Karpas-422 (cell line): Measurements from ENCODE around the gene AGAP1. TPM values are rescaled to one million over a fixed set of nuclear protein-coding genes. Genes with fewer than 3 reads are reported as not detected.

Experiments used
- DNase-seq: peaks from one replicate; pipeline ENCODE4 v3.0.0-alpha.2; 2015
- H2AFZ ChIP-seq: fragments of 200-600 bp; sonication (generic); 2 replicates; pipeline ENCODE4 v1.6.1; 2014; ENCODE audit warnings: antibody characterized with exemption, low read length, mixed read lengths
- H3K27ac ChIP-seq: fragments of 200-600 bp; sonication (generic); 2 replicates; pipeline ENCODE4 v1.5.1; 2014; ENCODE audit warnings: mild to moderate bottlenecking, low read length, moderate library complexity
- H3K27me3 ChIP-seq: fragments of 200-600 bp; sonication (generic); 2 replicates; pipeline ENCODE4 v1.6.1; 2014; ENCODE audit warnings: low read length, mixed read lengths
- H3K36me3 ChIP-seq: fragments of 200-600 bp; sonication (generic); 2 replicates; pipeline ENCODE4 v1.6.1; 2014; ENCODE audit warnings: low read length, mixed read lengths; ENCODE audit not compliant: insufficient read depth
- H3K4me1 ChIP-seq: fragments of 200-600 bp; sonication (generic); 2 replicates; pipeline ENCODE4 v1.6.1; 2014; ENCODE audit warnings: mild to moderate bottlenecking, low read length, mixed read lengths
- H3K4me2 ChIP-seq: fragments of 200-600 bp; sonication (generic); 2 replicates; pipeline ENCODE4 v1.6.1; 2014; ENCODE audit warnings: low read length, low read depth, mild to moderate bottlenecking; ENCODE audit not compliant: poor library complexity, severe bottlenecking
- H3K4me3 ChIP-seq: fragments of 200-600 bp; sonication (generic); 2 replicates; pipeline ENCODE4 v1.5.1; 2014; ENCODE audit warnings: mild to moderate bottlenecking, antibody characterized with exemption, low read length, mixed read lengths
- H3K79me2 ChIP-seq: fragments of 200-600 bp; sonication (generic); 2 replicates; pipeline ENCODE4 v1.6.1; 2014; ENCODE audit warnings: mild to moderate bottlenecking, low read length, mixed read lengths
- H3K9ac ChIP-seq: fragments of 200-600 bp; sonication (generic); 2 replicates; pipeline ENCODE4 v1.6.0; 2014; ENCODE audit warnings: low read length
- H3K9me2 ChIP-seq: fragments of 200-600 bp; sonication (generic), shearing (Covaris generic); replicated peaks from 2 replicates; pipeline ENCODE4 v1.6.0; 2014; ENCODE audit warnings: mild to moderate bottlenecking, low read length, moderate library complexity; ENCODE audit not compliant: insufficient read depth
- H3K9me3 ChIP-seq: fragments of 300-700, 200-600 bp; sonication (generic); 2 replicates; pipeline ENCODE4 v1.6.1; 2014; ENCODE audit warnings: low read length, mixed read lengths
- H4K20me1 ChIP-seq: fragments of 200-600 bp; sonication (generic); 2 replicates; pipeline ENCODE4 v1.6.1; 2014; ENCODE audit warnings: mild to moderate bottlenecking, antibody characterized with exemption, low read length, low read depth; ENCODE audit not compliant: insufficient read depth
- total RNA-seq: library from RNA; depleted of rRNA; stranded (reverse); fragments of >200 nt; shearing (Covaris generic); gene quantifications from 2 replicates; pipeline ENCODE4 v1.2.3, GENCODE V29; 2014; ENCODE audit warnings: low replicate concordance

The AGAP1 gene
- total RNA-seq, 1 experiment from 2014 or later = not detected

DNA sequence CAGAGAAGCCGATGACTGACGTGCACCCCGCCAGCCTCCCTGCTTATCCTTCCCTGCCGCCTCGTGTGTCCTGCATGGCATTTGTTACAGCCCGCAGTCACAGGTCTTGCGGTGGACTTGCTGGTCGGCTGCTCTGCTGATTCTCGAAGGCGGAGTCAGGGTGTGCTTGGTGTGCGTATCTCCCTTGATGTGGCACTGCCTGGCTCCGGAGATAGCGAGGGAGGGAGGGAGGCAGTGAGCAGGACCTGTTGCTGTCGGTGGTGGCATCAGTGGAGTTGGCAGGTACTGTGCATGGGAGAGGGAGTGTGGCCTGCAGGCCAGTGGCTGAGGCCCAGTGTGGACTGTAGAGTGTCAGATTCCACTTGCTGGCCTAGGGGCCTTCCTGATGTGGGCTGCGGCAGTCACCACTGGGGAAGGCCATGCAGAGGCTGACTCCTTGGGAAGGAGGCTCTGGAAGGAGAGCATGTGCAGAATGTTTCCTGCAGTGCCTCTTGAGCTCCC is 198.9 kb downstream of the AGAP1 start:
- no peak overlapping the region for H2AFZ ChIP-seq
- no peaks in the 10 kb centered on the region for H3K9me2 ChIP-seq
- no peak overlapping the region for H3K4me3 ChIP-seq
- H3K27me3 ChIP-seq = no peaks in the 10 kb centered on the region
- H3K4me2 ChIP-seq = no peak overlapping the region
- no peaks in the 10 kb centered on the region for H3K79me2 ChIP-seq
- no peaks in the 10 kb centered on the region for H3K9me3 ChIP-seq
- no peak for DNase-seq
- H3K4me1 ChIP-seq = no peaks in the 10 kb centered on the region
- H4K20me1 ChIP-seq = 0 out of 2 replicates have a peak, but pooled peaks cover 3% of the 10 kb centered on the region
- no peak overlapping the region for H3K27ac ChIP-seq
- no peaks in the 10 kb centered on the region for H3K36me3 ChIP-seq
- no peak overlapping the region for H3K9ac ChIP-seq

DNA sequence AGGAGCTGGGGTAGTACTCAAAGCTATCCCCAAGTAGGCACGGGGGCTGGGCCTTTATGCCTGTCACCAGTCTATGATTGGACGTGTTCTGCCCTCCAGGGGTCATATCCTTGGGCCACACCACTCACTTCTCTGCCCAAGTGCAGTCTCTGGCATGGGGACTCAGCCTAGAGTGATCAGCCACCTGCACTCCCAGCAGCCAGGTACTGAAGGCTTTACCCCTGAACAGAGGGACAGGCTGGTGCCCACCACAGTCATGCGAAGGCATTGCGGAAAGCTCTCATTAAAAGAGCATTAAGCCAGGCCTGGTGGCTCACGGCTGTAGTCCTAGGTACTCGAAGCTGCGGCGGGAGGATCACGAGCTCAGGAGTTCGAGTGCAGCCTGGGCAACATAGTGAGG is 199.4 kb downstream of the AGAP1 start:
- Histone ChIP-seq H2AFZ (no peak overlapping the region), H4K20me1 (0 out of 2 replicates have a peak, but pooled peaks cover 3% of the 10 kb centered on the region)

DNA sequence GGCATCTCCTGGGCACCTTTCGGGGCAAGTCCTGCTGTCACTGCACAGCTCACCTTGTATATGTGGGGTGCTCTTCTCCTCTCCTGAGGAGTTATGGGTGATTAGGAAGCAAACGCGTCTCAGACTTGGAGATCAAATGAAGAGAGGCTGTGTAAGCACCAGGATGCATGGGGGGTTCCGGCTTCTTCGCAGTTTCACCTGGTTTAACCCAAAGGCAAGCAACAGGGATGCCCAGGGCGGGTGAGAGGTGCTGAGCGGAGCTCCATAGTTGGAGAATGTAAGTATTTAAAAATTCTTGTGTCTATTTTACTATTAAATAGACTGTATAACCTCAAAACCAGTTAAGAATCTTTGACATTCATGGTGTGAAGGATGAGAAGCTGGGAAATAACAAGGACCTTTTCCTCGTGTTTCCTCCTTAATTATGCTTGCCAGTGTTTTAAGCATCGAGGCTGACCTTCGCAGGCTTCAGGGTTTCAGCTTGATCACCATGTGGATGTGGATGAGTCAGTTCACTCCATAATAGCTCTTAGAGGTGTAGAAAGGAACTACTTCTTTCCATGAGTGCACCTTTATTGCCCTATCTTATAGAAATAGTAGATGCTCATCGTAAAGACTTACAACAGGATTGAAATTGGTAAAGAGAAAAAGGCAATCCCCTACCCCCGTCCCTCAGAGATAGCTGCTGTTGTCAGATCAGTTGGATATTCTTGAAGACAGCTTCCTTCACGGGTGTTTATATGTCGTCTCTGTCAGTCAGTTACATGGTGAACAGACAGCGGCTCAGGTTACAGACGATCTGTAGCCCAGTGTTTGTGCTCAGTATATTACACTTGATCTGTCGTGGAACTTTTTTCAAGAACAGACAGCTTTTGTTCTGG is 201.1 kb downstream of the AGAP1 start:
- H3K27ac ChIP-seq = no peak overlapping the region
- H2AFZ ChIP-seq = no peak overlapping the region
- 0 out of 2 replicates have a peak, but pooled peaks cover 3% of the 10 kb centered on the region for H4K20me1 ChIP-seq
- no peaks in the 10 kb centered on the region for H3K79me2 ChIP-seq
- H3K36me3 ChIP-seq = no peaks in the 10 kb centered on the region
- H3K9ac ChIP-seq = no peak overlapping the region
- H3K9me3 ChIP-seq = no peaks in the 10 kb centered on the region
- no peak overlapping the region for H3K4me3 ChIP-seq
- no peaks in the 10 kb centered on the region for H3K9me2 ChIP-seq
- no peak for DNase-seq
- no peaks in the 10 kb centered on the region for H3K4me1 ChIP-seq
- no peak overlapping the region for H3K4me2 ChIP-seq
- no peaks in the 10 kb centered on the region for H3K27me3 ChIP-seq

More for the DNA sequence above, 199.4 kb downstream of the AGAP1 start:
- Histone ChIP-seq H3K9ac (no peak overlapping the region), H3K27me3 (no peaks in the 10 kb centered on the region), H3K36me3 (no peaks in the 10 kb centered on the region), H3K79me2 (no peaks in the 10 kb centered on the region), H3K27ac (no peak overlapping the region), H3K9me2 (no peaks in the 10 kb centered on the region), H3K4me2 (no peak overlapping the region), H3K9me3 (no peaks in the 10 kb centered on the region), H3K4me3 (no peak overlapping the region), H3K4me1 (no peaks in the 10 kb centered on the region)
- DNase-seq = no peak

DNA sequence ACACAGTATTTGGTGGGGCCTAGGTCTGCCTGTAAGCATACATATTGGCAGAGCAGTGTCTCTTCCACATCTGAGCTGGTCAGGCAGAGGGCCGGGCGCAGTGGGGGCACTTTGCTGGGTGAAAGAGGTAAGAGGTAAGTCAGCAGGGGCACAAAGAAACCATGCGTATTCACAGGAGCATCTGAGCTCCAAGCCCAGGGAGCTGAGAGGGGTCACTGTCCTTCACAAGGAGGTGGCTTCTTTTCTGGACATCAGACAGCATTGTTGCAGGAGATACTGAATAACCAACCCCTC is 201.7 kb downstream of the AGAP1 start:
- no peak overlapping the region for H3K4me2 ChIP-seq
- no peaks in the 10 kb centered on the region for H3K4me1 ChIP-seq
- H4K20me1 ChIP-seq = 0 out of 2 replicates have a peak, but pooled peaks cover 3% of the 10 kb centered on the region
- H3K4me3 ChIP-seq = no peak overlapping the region
- no peak for DNase-seq
- H3K79me2 ChIP-seq = no peaks in the 10 kb centered on the region
- no peaks in the 10 kb centered on the region for H3K27me3 ChIP-seq
- no peaks in the 10 kb centered on the region for H3K36me3 ChIP-seq
- no peak overlapping the region for H3K9ac ChIP-seq
- no peak overlapping the region for H2AFZ ChIP-seq
- H3K9me3 ChIP-seq = no peaks in the 10 kb centered on the region
- H3K27ac ChIP-seq = no peak overlapping the region
- no peaks in the 10 kb centered on the region for H3K9me2 ChIP-seq

DNA sequence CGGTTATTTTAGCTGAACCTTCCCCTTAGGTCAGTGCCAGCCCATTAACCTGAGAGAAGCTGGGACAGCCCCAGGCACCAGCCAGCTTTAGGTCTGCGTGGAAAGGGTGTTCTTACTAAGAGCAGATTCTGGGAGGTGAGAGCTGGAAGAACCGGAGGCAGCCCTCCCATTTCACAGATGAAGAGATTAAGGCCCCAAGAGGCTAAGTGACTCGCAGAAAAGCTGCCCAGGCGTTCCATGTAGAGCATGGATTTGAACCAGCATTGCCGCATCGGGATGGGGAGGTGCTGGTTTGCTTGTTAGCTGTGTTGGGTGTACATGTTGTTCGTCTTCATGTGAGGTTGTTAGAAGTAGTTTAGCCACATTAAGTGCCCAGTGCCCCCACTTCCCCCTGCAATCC is 203.2 kb downstream of the AGAP1 start:
- no peak overlapping the region for H3K9ac ChIP-seq
- no peaks in the 10 kb centered on the region for H3K9me3 ChIP-seq
- H3K9me2 ChIP-seq = no peaks in the 10 kb centered on the region
- H3K27me3 ChIP-seq = no peaks in the 10 kb centered on the region
- DNase-seq = no peak
- H2AFZ ChIP-seq = no peak overlapping the region
- no peaks in the 10 kb centered on the region for H3K36me3 ChIP-seq
- H3K27ac ChIP-seq = no peak overlapping the region
- H3K4me2 ChIP-seq = no peak overlapping the region
- H3K79me2 ChIP-seq = no peaks in the 10 kb centered on the region
- 0 out of 2 replicates have a peak, but pooled peaks cover 3% of the 10 kb centered on the region for H4K20me1 ChIP-seq
- H3K4me3 ChIP-seq = no peak overlapping the region
- H3K4me1 ChIP-seq = no peaks in the 10 kb centered on the region

DNA sequence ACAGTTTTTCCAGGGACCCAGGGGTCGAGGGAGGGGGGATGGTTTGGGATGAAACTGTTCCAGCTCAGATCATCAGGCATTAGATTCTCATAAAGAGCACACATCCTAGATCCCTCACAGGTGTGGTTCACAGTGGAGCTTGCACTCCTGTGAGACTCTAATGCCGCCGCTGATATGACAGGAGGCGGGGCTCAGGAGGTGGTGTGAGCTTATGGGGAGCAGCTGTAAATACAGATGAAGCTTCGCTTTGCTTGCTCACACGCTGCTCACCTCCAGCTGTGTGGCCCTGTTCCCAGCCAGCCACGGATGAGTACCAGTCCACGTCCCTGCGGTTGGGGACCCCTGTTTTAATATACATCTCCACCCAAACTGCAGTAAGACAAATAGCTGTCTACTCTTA is 204.2 kb downstream of the AGAP1 start:
- no peak for DNase-seq
- H4K20me1 ChIP-seq = 0 out of 2 replicates have a peak, but pooled peaks cover 3% of the 10 kb centered on the region
- no peak overlapping the region for H3K4me3 ChIP-seq
- H2AFZ ChIP-seq = no peak overlapping the region
- no peaks in the 10 kb centered on the region for H3K4me1 ChIP-seq
- H3K4me2 ChIP-seq = no peak overlapping the region
- H3K9ac ChIP-seq = no peak overlapping the region
- no peaks in the 10 kb centered on the region for H3K27me3 ChIP-seq
- no peaks in the 10 kb centered on the region for H3K36me3 ChIP-seq
- no peak overlapping the region for H3K27ac ChIP-seq
- H3K79me2 ChIP-seq = no peaks in the 10 kb centered on the region
- no peaks in the 10 kb centered on the region for H3K9me3 ChIP-seq
- no peaks in the 10 kb centered on the region for H3K9me2 ChIP-seq

DNA sequence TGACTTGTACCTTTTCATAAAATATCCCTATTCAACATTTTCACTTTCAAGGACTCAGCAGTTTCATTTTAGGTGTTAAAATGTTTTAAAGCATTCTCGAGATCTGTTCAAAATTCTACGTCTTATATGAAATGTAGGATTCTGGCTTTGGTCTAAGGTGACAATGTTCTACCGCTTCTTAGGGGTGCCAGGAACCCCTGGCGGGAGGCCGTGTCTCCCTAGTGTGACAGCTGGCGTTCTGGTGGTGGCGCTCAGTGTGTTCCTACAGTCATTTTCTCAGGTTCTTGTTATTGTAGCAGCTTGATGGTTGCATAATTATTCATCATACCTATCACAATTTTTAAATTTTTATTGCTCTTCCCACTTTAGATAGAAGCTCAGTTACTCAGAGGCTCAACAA is 204.6 kb downstream of the AGAP1 start:
- no peaks in the 10 kb centered on the region for H3K9me2 ChIP-seq
- no peak for DNase-seq
- no peaks in the 10 kb centered on the region for H3K27me3 ChIP-seq
- no peaks in the 10 kb centered on the region for H3K36me3 ChIP-seq
- no peaks in the 10 kb centered on the region for H3K4me1 ChIP-seq
- 0 out of 2 replicates have a peak, but pooled peaks cover 3% of the 10 kb centered on the region for H4K20me1 ChIP-seq
- no peak overlapping the region for H3K9ac ChIP-seq
- H3K9me3 ChIP-seq = no peaks in the 10 kb centered on the region
- H3K4me3 ChIP-seq = no peak overlapping the region
- H3K79me2 ChIP-seq = no peaks in the 10 kb centered on the region
- no peak overlapping the region for H2AFZ ChIP-seq
- no peak overlapping the region for H3K27ac ChIP-seq
- no peak overlapping the region for H3K4me2 ChIP-seq

DNA sequence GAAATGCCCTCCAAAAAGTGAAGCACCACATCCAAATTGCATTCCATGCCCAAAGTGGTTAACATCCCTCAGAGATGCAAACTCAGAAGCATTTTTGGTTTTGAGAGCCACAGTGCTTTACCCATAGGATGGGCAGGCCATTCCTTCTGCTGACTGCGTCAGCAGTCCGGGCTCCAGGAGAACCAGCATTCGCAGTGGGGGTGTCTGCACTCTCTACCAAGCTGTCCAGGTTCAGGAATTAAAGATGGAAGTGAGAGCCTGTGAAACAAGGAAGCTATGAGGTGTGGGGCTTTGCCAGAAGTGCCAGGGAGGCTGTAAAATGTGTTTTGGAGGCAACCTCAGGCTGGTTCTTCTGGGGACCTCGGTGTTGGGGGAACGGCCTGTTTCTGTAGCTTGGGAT is 205.7 kb downstream of the AGAP1 start:
- Histone ChIP-seq H3K27ac (no peak overlapping the region), H3K4me1 (no peaks in the 10 kb centered on the region), H3K9ac (no peak overlapping the region), H3K36me3 (no peaks in the 10 kb centered on the region), H4K20me1 (0 out of 2 replicates have a peak, but pooled peaks cover 3% of the 10 kb centered on the region), H3K9me3 (no peaks in the 10 kb centered on the region), H3K9me2 (no peaks in the 10 kb centered on the region), H3K4me2 (no peak overlapping the region), H3K79me2 (no peaks in the 10 kb centered on the region), H3K27me3 (no peaks in the 10 kb centered on the region), H3K4me3 (no peak overlapping the region), H2AFZ (no peak overlapping the region)
- DNase-seq = no peak
